GM19239 (cell line): ENCODE data around the gene PECR.
"Not testable (repeated sequence)": the region's sequence is repeated elsewhere in the genome, so short reads cannot be mapped to it uniquely, and the experiment has no call there.

Experiments used
- DNase-seq: peaks from one replicate; pipeline ENCODE4 v3.0.0; 2011; ENCODE audit warnings: low spot score; ENCODE audit not compliant: insufficient read length
- FAIRE-seq: peaks from 2 replicates; lab custom pipeline; 2011; peaks lifted over from hg19 to GRCh38; lab: Jason Lieb, UNC

The PECR gene

GRCh38 chr2:216107760-216108159, 26.2 kb upstream of the PECR start:
- DNase-seq (no peak), FAIRE-seq (no peak)

DNA sequence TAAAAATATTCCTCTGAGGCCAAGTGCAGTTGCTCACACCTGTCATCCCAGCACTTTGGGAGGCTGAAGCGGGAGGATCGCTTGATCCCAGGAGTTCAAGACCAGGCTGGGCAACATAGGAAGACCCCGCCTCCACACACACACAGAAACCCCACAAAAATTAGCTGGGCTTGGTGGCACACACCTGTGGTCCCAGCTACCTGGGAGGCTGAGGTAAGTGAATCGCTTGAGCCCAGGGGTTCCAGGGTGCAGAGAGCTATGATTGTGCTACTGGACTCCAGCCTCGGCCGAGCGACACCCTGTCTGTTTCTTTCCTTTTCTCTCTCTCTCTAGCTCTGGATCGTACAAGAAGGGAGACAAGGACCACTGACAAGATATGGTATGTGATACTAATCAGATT, 25.7 kb upstream of the PECR start:
- no peak for FAIRE-seq
- no peak for DNase-seq

DNA sequence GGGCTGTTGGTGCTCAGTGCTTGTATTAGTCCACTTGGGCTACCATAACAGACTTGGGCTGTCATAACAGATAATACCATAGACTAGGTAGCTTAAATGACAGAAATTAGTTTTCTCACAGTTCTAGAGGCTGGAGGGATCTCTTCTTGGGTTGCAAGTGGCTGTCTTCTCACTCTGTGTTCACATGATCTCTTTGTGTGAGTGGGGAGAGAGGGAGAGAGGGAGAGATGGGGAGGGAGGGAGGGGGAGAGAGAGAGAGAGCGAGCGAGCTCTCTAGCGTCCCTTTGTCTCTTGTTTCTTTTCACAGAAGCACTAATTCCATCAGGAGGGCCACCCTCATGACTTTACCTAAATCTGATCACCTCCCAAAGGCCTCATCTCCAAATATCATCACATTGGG, 23.1 kb upstream of the PECR start:
- FAIRE-seq (no peak), DNase-seq (no peak)

- DNase-seq (no peak), FAIRE-seq (no peak)
Measured at GRCh38 chr2:216103213-216103612, 21.6 kb upstream of the PECR start.

DNA sequence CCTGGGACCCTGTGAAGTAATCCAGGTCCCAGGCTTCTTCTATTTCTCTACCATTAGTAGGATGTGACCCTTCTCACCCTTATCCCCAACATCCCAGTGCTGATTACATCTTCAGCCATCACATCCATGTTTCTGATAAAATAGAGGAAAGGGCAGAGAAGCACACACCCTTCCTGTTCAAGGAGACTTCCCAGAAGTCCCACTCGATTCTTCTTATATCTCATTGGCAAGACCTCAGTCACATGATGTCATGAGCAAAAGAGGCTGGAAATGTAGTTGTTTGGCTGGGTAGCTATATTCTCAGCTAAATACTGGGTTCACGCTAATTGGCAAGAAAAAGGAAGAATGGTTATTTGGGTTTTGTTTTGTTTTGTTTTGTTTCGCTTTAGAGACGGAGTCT, 19.5 kb upstream of the PECR start:
- FAIRE-seq (no peak), DNase-seq (no peak)

GRCh38 chr2:216098421-216099334, 17.1 kb upstream of the PECR start:
- FAIRE-seq, result no peak
- no peak for DNase-seq

DNA sequence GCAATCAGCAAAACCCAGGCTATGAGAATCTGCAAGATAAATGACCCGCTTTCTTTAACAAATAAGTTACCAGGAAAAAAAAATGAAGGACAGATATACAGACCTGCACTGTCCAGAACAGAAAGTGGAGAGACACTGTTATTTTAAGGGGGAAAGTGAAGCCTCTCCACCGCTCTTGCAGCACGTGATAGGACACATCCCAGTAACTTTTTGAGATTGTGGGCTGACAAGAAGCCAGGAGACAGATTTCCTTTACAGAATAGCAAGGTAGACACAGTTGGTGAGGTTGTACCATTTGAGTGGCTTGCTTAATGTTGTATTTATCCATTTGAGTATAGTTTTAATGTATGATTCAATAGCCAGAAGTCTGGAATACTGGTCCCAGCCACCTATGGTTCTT, 13.1 kb upstream of the PECR start:
- FAIRE-seq, result no peak

DNA sequence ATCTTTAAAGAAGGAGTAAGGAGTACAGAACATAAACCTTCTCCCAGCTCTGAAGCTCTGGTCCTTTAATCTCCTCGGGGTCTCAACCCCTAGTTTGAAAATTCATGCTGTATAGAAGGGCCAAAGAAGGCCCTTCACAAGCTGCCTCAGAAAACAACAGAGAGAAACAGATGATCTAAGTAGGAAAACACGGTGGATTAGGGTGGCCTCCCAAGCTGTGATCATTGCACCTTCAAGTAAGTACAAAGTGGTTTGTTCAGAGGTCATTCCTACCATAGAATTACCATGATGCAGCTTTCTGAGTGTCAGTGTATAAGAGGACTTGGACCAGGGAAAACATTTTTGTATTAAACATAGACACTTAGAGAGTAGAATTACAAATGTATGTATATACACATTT, 11.0 kb upstream of the PECR start:
- DNase-seq, result no peak
- no peak for FAIRE-seq

More for the DNA sequence above, 13.1 kb upstream of the PECR start:
- no peak for DNase-seq

DNA sequence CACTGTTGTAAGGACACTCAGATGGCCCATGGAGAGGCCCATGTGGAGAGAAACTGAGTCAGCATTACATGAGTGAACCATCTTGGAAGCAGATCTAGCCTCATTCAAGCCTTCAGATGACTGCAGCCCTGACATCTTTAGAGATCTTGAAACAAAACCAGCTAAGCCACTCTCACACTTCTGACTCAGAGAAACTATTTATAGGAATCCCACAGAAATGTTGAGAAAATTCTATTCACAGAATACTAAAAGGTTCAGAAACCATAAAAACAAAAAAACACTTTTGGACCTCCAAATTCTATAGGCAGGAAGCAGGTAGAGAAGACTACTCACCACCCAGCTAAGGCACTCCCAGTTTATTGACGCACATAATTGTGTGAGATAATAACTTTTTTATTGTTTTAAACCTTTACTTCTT, 8.8 kb upstream of the PECR start:
- peak; percentile 65 for FAIRE-seq
- DNase-seq, result no peak

DNA sequence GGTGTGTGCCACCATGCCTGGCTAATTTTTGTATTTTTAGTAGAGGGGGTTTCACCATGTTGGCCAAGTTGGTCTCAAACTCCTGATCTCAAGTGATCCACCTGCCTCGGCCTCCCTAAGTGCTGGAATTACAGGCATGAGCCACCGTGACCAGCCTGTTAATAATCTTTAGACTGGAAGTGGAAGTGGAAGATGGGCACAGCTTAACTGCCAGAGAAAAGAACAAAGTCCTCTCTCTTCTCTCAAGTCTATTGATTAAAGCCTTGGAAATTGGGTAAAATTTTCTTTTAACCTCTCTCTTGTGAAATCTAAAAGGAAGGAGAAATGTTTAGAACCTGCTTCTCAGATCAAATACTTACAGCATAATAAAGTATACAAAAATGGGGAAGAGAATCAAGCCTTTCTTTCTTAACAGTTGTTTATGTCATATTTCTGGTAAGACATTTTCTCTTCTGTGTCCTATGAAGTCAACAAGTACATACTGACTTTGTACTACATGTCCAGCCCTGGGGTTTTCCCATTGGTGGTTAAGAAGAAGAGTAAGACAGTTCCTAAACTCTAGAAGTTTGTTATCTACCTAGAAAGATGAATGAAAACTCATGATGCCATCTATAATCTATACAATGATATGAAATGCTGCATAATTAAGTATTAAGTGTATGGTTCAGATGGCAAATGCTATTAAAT, 4.7 kb upstream of the PECR start:
- DNase-seq (no peak), FAIRE-seq (no peak)

GRCh38 chr2:216084547-216084946, 2.9 kb upstream of the PECR start:
- DNase-seq (no peak), FAIRE-seq (peak; percentile 58)

DNA sequence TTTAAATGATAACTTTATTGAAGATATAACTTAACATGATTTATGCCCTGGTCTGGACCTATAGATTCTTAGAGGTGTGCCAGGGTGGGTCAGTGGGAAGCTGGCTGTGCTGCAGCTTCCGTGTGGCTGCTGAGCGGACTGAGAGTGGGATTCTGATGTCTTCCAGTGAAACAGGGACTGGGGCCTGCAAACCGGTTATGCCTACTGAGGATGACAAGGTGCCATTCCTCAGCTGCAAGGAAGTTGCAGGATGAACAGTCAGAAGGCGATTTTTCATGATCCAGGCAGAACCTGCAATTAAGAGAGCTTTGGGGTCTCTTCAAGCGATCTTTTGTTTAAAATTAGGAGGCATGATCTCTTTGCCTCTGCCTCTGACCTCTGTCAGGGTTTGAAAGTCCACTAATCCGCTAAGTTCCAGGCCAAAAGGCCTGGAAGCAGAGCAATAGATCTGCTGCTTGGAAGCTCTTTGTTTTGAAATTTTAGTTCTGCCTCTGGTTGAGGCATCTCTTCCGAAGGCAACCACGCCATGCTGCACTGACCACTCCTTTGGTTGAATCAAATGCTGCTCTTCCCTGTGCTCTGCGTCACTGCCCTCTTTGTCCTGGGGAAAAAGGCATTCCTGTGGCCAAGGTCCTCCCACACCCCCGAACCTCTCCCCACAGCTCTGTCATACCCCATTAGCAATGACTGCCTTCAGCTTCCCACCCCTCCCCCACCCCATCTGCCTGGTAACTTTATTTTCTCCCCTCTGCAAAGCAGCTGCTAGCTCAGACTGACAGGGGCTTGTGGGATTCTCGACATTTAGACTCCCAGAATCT, 2.1 kb upstream of the PECR start:
- no peak for DNase-seq
- no peak for FAIRE-seq

DNA sequence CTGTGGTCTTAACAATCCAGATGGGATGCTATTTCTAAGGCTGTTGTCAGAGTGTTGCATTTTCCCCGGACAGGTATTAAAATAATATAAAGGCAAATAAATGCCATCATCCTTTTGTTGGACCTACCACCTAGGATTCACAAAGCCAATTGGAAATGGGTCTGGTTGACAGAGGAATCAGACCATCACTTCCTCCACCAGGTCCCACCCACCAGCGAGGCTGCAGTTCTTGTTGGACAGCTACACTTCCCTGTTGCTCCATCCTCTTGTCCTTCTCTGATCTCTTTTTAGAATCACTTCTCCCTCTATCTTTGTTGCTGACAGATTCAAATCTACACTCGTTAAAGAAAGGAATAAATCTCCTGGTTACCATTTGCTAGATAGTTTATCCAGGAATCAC, 1.2 kb upstream of the PECR start:
- DNase-seq, result no peak

GRCh38 chr2:216082117-216082711, 605 bp upstream of the PECR start:
- DNase-seq (no peak), FAIRE-seq (no peak)

More for the DNA sequence above, 1.2 kb upstream of the PECR start:
- FAIRE-seq, result no peak

DNA sequence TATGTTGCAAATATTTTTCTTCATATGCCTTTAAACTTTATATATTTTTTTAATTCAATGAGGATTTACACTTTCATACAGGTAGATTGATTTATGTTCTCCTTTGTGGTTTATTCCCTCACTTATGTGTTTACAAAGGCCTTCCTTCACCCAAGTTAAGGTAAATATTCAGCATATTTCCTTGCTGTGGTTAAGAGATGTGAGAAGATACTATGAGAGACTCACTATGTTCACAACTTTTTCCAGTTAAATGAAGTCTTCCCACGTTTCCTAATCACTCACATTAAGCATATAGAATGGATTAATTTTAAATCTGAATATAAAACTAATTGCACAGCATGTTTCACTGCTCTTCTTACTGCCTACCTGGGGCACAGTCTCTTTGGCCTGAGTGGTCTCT, 597 bp downstream of the PECR start:
- DNase-seq (no peak), FAIRE-seq (peak; percentile 21)

DNA sequence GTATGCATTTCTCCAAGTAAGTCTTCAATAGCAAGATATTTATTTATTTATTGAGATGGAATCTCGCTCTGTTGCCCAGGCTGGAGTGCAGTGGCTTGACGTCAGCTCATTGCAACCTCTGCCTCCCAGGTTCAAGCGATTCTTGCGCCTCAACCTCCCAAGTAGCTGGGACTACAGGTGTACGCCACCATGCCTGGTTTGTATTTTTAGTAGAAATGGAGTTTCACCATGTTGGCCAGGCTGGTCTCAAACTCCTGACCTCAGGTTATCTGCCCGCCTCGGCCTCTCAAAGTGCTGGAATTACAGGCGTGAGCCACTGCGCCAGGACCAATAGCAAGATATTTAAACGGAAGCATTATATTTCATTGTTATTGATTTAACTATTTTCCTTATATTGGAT, 1.6 kb downstream of the PECR start:
- not testable (repeated sequence) for DNase-seq, FAIRE-seq

GRCh38 chr2:216078776-216079175, 2.8 kb downstream of the PECR start:
- no peak for DNase-seq
- no peak for FAIRE-seq

DNA sequence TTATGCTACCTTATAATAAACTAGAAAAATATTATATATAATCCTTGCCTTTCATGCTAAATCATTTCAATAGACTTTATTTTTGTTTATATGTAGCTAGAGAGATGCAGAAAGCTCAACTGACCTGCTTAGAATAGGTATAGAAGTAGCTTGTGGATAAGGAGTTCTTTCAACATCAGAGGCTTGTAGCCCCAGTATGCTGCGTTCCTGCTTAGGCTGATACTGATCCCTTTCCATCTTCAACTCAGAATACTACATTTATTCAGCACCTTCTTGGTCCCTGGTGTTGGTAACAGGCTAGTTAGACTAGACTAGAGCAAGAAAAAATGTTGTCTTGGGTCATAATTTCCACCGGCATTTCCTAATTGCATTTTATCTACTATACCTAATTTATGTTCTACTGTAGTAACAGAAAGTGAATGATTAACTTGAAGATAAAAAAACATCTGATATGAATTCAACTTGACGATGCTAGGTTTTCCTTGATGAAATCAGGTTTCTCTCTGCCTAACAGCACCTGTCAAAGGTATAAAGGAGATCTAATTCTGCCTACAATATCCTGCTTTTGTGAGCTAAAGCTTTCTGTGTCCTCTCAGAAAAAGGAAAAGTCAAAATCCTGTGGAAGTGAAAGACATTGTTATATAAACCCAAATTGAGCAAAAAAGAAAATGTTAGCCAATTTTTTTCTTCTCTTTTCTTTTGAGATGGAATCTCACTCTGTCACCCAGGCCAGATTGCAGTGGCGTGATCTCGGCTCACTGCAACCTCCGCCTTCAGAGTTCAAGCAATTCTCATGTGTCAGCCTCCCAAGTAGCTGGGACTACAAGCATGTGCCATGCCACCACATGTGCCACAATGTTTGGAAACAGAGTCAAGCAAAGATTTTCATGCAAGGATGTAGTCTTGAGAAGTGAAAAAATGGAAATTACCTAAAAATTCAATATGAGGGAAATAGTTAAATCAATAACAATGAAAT, 5.8 kb downstream of the PECR start:
- no peak for DNase-seq
- no peak for FAIRE-seq

DNA sequence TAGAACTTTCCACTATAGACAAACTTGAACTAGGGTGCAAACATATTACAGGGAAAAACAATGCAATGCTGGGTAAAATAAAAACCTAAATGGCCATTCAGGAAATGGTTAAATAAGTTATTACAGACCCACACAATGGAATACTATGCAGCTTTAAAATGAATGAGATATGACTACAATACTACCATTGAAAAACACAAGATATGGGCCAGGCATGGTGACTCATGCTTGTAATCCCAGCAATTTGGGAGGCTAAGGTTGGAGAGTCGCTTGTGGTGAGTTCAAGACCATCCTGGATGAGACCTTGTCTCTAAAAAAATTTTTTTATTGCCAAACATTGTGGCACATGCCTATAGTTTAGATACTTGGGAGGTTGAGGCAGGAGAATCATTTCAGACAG, 6.8 kb downstream of the PECR start:
- no peak for DNase-seq
- FAIRE-seq, result no peak
